GM20431 (cell line): ENCODE measurements around the gene PRDX1.

Experiments
- in situ Hi-C: fragments of 300-500 bp; cut with MseI, MboI; formaldehyde crosslinking; loops from one replicate; pipeline ENCODE4 v1.15.0; 2020; ENCODE audit warnings: low sequenced_read_pairs; ENCODE audit not compliant: unreplicated experiment

The PRDX1 gene

DNA sequence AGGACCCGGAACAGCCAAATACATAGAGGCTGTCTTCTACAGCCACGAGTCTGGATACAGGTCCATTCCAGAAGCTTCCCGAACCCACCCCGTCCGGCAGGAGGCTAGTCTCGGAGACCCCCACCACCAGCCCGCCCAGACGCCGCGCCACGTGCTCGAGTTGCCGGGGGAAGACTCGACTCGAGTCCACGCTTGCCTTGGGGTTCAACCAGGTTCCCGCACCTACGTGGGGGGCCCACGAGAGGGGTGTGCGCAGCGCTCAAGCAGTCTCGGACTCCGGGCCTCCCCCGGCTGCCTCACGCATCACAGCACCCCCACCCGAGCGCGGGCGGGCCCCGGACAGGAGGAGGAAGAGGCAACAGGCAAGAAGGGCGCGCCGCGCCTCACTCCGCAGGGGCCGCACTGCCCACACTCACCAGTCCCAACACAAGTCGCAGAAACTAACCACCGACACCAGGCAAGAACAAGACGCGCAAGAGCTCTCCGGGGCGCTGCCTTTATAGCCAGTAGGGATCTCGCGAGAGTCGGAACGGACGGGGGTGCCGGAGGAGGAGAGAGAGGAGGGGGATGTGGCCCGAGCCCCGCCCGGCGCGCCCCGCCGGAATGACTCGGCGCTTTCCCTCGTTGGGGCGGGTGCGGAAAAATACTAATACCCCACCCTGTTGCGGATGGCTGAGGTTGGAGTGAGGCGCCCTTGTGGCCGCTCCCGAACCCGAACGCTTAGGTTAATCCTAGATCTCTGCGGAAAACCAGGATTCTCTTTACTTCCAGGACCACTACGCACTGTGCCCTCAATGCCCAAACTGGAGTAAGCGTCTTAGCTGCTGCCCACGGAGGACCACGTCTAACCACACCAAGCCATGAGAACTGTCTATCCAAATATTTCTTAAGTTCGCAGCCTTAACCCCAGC, at the start of gene PRDX1:
Gene PRDX1, minus strand, starts transcription at position 472 of the 911 bp plus-strand sequence. CDS start 2,841 bp downstream, outside the sequence.
- in situ Hi-C loops = no loop called here

DNA sequence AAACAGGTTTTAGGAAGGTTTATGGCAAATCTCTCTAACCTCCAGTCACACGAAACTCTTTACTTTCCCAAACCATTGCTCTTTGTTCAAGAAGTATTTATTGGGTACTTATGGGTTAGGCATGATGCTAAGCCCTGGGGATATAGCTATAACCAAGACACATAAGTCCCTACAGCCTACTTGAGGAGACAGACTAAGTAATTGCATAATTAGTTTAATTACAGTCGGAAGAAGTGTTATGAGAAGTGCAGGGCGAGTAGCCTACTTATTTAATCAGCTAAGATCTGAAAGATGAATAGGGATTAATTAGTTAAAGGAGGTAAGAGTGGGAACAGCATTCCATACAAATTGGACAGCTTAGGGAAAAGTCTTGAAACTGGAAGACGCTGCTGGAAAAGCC, 48.9 kb upstream of the PRDX1 start:
- in situ Hi-C loops = no loop called here

DNA sequence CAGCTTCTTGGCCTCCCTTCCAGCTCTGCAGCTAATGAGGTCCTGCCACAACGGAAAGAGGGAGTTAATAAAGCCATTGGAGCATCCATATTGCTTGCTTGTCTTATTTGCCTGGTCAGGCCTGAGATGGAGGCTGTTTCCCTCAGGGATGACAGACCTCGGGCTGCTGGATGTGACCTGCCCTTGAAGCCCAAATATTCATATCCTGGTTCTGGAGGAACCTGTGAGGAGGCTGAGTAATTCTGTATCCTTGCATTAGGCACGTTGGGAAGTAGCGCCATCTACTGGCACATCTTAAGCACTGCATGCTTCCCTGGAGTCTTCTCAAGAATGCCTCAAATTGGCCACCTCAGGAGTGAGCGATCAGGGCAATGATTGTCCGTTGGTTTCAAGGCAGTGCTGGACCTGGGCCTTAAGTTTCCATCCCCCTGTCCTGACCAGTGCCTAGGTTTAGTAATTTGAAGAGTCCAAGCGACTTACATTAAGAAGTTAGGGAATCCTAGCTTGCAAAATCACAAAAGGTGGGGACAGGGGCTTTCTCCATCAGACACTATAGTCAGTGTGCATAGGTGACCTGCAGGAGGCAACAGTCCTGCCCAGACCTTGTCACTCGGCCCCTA, 48.4 kb upstream of the PRDX1 start:
- in situ Hi-C loops = loop anchor here (5.0 kb wide), 1 partner anchor 68 kb away; the partner anchor contains the start of genes CCDC163 and MMACHC

DNA sequence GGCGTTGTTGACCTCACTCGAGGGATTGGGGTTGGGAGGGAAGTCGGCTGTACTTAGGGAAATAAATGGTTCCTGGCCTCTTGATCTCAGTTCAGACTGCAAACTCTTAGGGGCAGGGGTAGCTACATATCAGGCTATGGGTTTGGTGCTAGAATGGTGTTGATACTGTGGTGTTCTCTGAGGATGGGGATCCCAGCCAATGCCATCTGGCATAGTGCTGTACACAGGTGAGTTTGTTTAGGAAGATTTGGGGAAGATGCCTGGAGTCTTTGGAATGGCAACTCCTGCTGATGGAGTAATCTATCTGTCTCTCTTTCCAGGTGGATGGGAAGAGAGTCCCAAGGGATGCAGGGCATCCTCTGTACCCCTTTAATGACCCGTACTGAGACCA, 47.9 kb upstream of the PRDX1 start:
- in situ Hi-C loops = loop anchor here (5.0 kb wide), 1 partner anchor 67 kb away; the partner anchor contains the start of genes CCDC163 and MMACHC

DNA sequence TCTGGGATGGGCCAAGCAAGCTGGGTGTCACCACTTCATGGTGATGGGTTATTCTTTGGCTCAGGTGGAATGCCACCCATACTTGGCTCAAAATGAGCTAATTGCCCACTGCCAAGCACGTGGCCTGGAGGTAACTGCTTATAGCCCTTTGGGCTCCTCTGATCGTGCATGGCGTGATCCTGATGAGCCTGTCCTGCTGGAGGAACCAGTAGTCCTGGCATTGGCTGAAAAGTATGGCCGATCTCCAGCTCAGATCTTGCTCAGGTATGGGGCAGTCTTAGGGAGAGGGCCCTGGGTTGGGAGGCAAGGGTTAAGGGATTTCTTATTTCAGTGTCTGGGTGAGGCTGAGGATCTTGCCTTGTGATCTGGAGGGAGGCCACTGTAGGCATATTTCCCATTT, 46.7 kb upstream of the PRDX1 start:
- in situ Hi-C loops = loop anchor here (5.0 kb wide), 1 partner anchor 66 kb away; the partner anchor contains the start of genes CCDC163 and MMACHC

DNA sequence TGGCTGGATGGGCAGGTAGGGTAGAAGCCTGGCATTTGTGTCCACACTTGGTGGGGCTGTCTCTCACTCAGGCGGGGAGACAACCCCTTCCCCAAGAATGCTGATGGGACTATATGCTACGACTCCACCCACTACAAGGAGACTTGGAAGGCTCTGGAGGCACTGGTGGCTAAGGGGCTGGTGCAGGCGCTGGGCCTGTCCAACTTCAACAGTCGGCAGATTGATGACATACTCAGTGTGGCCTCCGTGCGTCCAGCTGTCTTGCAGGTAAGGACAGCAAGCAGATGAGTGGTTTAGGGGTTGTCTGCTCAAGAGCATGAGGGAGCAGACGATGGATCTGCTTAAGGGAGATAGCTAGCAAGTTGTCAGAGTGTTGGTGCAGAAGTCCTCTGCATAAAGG, 46.2 kb upstream of the PRDX1 start:
- in situ Hi-C loops = loop anchor here (5.0 kb wide), 1 partner anchor 66 kb away; the partner anchor contains the start of genes CCDC163 and MMACHC

DNA sequence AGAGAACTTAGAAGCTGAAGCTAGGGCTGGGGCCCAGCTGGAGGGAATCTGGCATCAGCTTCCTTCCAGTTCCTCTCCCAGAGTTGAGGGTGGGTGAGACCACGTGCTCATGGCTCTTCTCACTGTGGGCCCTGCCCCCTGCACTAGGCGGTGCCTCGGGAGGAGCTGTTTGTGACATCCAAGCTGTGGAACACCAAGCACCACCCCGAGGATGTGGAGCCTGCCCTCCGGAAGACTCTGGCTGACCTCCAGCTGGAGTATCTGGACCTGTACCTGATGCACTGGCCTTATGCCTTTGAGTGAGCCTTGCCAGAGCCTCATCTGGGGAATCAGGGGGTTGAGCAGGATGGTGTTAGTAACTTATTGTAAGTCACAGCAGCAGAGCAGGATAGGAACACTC, 45.0 kb upstream of the PRDX1 start:
- in situ Hi-C loops = loop anchor here (5.0 kb wide), 1 partner anchor 64 kb away; the partner anchor contains the start of genes CCDC163 and MMACHC

DNA sequence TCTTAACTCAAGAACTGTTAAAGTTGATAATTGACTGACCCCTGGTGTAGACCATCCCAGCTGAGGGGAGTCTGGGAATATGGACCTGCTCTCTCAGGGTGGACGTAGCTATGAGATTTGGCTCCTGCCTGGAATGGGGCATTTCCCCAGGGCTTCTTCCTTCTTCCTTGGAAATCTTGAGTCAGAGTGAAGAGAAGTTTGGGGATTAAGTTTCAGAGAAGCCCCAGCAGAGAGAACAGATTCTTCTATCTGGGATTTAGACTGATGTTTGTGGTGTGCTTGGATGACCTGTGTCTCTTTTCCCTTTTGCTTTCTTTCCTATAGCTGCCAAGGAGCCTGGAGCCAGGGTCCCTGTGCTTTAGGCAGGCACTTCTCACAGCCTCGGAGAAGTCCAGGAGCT, 42.2 kb upstream of the PRDX1 start:
- in situ Hi-C loops = no loop called here

DNA sequence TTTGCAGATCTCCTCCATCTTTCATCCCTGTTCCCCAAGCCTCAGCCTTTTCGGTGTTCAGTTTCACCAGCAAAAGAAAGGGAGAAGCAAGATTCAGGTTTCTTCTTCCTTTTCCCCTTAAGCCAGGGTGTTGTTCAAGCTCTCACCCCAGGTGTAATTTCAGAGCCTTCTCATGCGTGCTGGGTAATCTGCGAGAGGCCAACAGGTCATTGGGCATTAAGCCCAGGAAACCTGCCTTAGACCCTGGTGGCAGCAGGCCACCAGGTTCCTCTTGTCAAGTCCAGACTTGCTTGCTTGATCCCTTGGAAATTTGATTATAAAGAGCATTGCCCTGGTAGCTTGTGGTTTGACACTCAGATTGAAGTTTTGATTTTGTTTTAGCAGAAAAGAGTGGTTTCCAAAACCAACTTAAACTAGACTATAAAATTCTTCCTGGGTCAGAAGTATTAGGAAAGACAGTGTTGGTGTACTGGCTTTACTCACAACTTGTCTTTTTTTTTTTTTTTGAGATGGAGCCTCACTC, 35.8 kb upstream of the PRDX1 start:
- in situ Hi-C loops = no loop called here

DNA sequence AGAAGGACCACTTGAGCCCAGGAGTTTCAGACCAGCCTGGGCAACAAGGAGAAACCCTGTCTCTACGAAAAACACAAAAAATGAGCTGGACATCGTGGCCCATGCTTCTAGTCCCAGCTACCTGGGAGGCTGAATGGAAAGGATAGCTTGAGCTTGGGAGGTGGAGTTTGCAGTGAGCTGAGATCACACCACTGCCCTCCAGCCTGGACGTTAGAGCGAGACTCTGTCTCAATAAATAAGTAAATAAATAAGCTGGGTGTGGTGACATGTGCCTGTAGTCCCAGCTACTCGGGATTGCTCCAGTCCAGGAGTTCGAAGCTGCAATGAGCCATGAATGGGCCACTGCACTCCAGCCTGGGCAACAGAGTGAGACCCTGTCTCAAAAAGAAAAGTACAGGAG, 32.5 kb upstream of the PRDX1 start:
- in situ Hi-C loops = no loop called here

DNA sequence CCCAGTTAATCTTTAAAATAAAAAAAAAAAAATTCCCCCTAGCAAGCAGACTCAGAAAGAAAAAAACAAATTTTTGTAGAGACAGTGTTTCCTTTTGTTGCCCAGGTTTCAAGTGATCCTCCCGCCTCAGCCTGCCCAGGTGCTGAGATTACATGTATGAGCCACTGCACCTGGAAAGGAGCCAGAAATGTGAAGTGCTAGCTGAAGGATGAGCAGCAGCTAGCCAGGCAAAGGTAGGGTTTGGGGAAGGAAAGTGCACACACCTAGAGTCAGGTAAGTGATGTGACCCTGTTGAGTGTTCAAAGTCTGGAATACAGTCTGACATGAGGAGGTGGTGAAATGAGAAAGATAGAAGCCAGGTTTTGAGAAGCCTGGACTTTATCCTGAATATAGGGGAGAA, 30.6 kb upstream of the PRDX1 start:
- in situ Hi-C loops = no loop called here

DNA sequence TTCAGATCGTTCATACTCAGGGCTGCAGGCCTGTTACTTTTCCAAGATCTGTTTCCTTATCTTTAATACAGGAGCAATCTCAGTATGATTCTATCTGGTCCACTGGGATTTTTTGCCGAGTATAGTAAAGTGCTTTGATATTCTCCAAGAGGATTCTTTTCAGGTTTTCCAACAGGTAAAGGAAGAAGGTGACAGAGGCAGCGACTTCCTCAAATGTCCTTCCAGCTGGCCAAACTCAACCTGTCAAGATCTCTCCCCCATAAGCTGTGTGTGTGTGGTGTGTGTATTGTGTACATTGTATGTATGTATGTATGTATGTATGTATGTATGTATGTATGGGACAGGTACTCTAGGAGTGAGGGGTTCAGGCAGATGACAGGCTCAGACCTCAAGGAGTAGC, 30.0 kb upstream of the PRDX1 start:
- in situ Hi-C loops = no loop called here

DNA sequence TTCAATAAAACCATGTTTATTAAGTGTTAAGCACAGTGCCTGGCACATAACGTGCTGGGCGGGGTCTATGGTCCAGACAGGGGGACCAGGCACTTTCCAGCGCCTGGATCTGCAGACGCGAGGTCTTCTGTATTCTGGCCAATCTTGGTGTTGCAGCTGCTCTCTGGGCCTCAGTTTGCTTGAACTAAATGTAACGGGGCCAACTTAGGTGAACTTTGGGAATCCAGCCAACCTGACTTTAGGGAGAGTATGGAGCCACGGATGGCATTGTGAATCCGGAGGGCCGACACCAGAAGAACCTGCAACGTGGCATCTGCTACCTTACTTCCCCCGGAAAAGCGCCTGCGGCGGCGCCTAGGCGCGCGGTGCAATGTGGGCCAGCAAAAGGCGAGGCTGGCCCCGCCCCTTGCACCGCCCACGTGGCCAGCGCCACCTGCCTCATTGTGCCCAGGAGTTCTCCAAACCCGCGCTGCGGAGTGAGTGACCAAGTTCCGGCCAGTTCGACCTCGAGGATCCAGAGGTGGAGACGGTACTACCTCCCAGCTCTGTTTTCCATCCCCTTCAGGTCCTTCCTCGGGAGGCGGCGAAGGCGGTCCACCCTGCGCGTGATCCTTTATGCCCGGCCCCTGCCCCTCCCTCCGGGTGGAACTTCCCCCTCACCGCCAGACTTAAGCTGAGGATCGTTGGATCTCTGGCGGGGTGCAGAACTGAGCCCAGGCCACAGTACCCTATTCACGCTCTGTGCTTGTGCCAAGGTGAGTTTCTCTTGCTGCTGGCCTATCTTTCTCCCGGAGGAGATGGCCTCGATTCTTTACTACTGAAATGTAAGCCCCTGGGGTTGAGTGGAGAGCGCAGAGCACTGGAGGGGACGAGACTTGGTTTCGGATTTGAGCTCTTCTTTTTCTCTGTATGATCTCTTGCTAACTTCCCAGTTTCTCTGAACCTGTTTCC, 29.0 kb upstream of the PRDX1 start, which contains the start of gene AKR1A1:
Gene AKR1A1, plus strand, starts transcription at position 426 of the 951 bp plus-strand sequence. CDS start 10,969 bp downstream, outside the sequence.
- in situ Hi-C loops = no loop called here

DNA sequence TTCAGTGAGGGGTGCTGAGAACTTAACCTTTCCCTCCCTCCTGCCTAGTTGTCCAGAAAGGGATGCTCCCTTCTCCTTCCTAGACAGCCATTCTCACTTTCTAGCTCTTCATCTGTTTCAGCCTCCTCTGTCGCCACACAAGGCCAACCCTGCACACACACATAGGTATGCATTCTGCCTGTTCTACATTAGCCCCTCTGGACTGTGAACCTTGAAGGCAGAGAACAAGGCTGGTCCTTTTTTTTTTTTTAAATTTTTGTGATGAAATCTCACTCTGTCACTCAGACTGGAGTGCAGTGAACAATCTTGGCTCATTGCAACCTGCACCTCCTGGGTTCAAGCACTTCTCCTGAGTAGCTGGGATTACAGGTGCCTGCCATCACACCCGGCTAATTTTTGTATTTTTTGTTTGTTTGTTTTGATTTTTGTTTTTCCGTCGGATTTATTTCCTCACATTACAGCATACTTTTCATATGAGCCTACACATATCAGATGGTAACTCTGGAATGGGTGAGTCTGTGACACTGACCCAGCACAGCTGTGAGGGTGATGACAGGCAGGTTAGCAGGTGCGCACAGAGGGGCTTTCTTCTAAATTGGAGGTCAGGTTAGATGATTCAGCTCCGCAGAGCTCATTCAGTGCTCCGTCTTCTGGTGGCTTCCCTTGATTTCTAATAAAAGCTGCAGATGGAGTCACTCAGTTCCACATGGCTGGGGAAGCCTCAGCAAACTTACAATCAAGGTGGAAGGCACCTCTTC, 24.0 kb upstream of the PRDX1 start:
- in situ Hi-C loops = no loop called here

DNA sequence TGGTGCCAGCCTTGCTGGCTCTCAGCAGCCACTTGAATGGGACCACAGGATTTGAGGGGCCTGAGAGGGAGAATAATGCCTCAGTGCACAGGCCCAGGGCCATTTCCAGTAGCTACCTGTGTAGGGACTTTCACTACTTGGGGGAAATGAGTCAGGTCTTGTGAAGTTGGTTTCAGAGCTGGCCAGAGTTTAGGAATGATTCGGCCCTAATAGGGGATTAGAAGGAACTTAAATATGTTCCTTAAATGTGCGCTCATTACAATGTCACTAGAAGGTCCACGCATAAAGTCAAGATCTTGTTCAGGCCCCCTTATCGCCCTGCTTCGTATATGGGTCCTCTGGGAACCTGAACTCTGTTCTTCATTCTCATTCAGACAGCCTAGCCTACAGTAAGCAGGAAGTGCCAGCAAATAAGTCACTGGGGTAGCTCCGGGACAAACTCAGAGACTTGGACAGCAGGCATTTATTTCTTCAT, 23.4 kb upstream of the PRDX1 start:
- in situ Hi-C loops = no loop called here

DNA sequence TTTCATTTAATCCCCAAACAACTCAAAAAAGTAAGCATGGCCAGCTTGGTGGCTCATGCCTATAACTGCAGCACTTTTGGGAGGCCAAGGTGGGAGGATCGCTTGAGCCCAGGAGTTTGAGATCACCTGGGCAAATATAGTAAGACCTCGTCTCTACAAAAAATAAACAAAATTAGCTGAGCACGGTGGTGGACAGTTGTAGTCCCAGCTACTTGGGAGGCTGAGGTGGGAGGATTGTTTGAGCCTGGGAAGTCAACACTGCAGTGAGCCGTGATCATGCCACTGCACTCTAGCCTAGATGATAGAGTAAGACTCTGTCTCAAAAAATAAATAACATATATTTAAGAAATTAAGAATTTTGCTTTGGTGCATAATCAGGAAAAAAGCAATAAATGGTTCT, 22.8 kb upstream of the PRDX1 start:
- in situ Hi-C loops = no loop called here

DNA sequence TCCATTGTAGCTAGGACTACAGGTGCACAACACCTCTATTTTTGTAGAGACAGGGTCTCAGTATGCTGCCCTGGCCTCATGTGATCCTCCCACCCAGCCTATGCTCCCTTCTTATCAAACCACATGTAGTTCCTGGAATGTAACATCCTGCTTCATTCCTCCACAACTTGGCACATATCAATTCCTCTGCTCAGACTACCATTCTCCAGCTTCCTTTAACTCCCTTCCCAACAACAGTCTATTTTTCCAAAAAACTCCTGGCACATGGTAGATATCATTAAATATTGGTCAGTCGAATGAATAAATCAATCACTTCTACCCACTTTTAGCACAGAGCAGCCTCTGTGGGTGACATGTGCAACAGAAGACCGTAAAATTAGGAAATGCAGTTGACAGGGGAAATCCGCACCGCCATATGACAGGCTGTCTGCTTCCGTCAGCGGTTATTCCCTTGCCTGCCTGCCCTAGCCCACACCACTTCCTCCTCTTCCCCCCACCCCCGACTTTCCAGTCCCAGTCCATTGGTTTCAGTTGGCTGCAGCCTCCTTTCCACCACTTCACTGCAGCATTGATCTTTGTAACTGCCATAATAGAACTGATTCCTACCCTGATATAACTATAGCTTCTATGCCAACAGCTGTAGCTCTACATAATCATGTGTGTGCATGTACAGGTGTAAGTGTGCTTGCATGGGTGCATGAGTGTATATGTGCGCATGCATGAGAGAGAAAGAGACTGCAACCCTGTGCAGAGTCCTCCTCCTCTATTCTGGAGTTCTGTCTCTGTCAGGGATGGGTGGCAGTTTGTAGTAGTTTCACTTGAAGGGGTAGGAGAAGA, 22.1 kb upstream of the PRDX1 start:
- in situ Hi-C loops = no loop called here

DNA sequence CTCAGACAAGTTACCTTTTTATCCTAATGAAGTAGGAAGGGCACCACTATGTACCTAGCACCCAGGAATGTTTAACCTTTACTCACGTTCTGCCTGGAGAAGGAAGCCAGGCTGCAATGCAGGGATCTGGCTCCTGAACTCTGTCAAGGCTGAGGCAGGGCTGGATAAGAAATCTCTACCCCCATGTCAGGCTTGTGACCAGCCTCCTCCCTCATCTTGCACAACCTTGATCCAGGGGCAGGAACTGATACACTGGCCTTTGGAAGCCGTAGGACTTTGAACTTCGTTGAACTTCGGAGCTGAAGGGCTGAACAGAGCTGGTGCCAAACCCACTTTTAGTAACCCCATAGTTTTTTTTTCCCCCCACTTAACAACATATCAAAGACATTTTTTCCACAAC, 20.9 kb upstream of the PRDX1 start:
- in situ Hi-C loops = no loop called here
